Gastrocnemius medialis (tissue), 4 donors: ENCODE data around the gene HNF1A. TPM values are rescaled to one million over a fixed set of nuclear protein-coding genes. Genes with fewer than 3 reads are reported as not detected.

ENCODE experiments used
- ATAC-seq, 2 donors: fragments of 150-250 bp; one replicate each; pipeline ENCODE4 v1.9.1; 2016
- DNase-seq, 2 donors: peaks; one replicate each; pipeline ENCODE4 v3.0.0-alpha.2; 2019
- H3K27ac ChIP-seq, 4 donors: fragments of 200-600 bp; sonication (generic); 1 replicate in 1 of 4; 2 replicates in 3 of 4; pipeline ENCODE4 v1.5.1; 2016 to 2018; ENCODE audit warnings: mild to moderate bottlenecking in 2 of 4, moderate library complexity in 1 of 4
- H3K27me3 ChIP-seq, 3 donors: fragments of 200-600 bp; sonication (generic) in 2 of 3; 1 replicate in 1 of 3; 2 replicates in 2 of 3; pipeline versions ENCODE4 v1.5.1 to v1.6.0; 2016 to 2019; ENCODE audit warnings: mild to moderate bottlenecking in 1 of 3, moderate library complexity in 1 of 3
- H3K36me3 ChIP-seq, 2 donors: fragments of 200-600 bp; sonication (generic) in 1 of 2; one replicate each; pipeline ENCODE4 v1.5.1; 2017 to 2018
- H3K4me1 ChIP-seq, 2 donors: fragments of 200-600 bp; sonication (generic) in 1 of 2; one replicate each; pipeline ENCODE4 v1.5.1; 2016 to 2017; ENCODE audit warnings: mild to moderate bottlenecking in 2 of 2
- H3K4me3 ChIP-seq, 4 donors: fragments of 200-600 bp; sonication (generic) in 3 of 4; 1 replicate in 1 of 4; 2 replicates in 3 of 4; pipeline ENCODE4 v1.5.1; 2016 to 2019; ENCODE audit warnings: mild to moderate bottlenecking in 2 of 4
- H3K9me3 ChIP-seq, 3 donors: fragments of 200-600 bp; sonication (generic) in 2 of 3; 1 replicate in 1 of 3; 2 replicates in 2 of 3; pipeline ENCODE4 v1.5.1; 2016 to 2019
- CTCF ChIP-seq, 5 experiments: fragments of 450-650 bp in 3 of 5; fragments of 200-600 bp in 2 of 5; sonication (generic) in 2 of 5; IDR thresholded peaks in 4 of 5; conservative IDR thresholded peaks in 1 of 5; 1 replicate in 4 of 5; 2 replicates in 1 of 5; pipeline ENCODE4 v1.5.1; 2016 to 2019; ENCODE audit warnings: antibody characterized with exemption in 5 of 5, mild to moderate bottlenecking in 3 of 5, moderate library complexity in 3 of 5
- POLR2A ChIP-seq, 2 donors: fragments of 450-650 bp; IDR thresholded peaks; one replicate each; pipeline ENCODE4 v1.6.1; 2017; ENCODE audit warnings: antibody characterized with exemption in 2 of 2, mild to moderate bottlenecking in 2 of 2, moderate library complexity in 2 of 2
- in situ Hi-C, 4 donors: fragments of 200-750 bp; cut with MboI; loops; one replicate each; pipeline versions ENCODE4 v1.15.0 to v1.8.0; 2017; ENCODE audit warnings: low sequenced_read_pairs in 4 of 4
- intact Hi-C: fragments of 100-400 bp; cut with DNase I; formaldehyde crosslinking; loops from one replicate; pipeline ENCODE4 v1.15.1; 2023; ENCODE audit warnings: low total_unique reads
- total RNA-seq, 4 donors: library from RNA; depleted of rRNA; stranded (reverse); fragments of >200 nt; gene quantifications; one replicate each; pipeline versions ENCODE4 v1.1.0 to v1.2.3, GENCODE V29; 2016

Gene HNF1A
- total RNA-seq, 4 donors from 2014 or later: 0.07 to 0.10 TPM; not detected in 2

- no peak overlapping the region for H3K27ac ChIP-seq
- intact Hi-C loops: loop anchor here (1.0 to 10.0 kb wide), 3 partner anchors 257 to 387 kb away; partner anchors contain the start of gene UNC119B
- in situ Hi-C loops: loop anchor here (5.0 to 10.0 kb wide), 3 partner anchors 257 to 327 kb away; partner anchors contain the start of genes CABP1 (in 2 of the 4) and UNC119B (in 1 of the 4)
- DNase-seq: no peak
- H3K36me3 ChIP-seq: no peaks in the 10 kb centered on the region
- ATAC-seq: peak; percentile 68 to 95
- TF ChIP-seq CTCF (IDR thresholded peaks at IDR 0.05 in 4 of 5, conservative IDR thresholded peaks at IDR 0.05 in 1 of 5): peak; percentile 65 to 75 (median 68)
- no peak for TF ChIP-seq POLR2A (IDR thresholded peaks at IDR 0.05)
- H3K4me1 ChIP-seq: no peaks in the 10 kb centered on the region
- H3K4me3 ChIP-seq: no peak overlapping the region
- H3K9me3 ChIP-seq: no peaks in the 10 kb centered on the region
- H3K27me3 ChIP-seq: no peaks in the 10 kb centered on the region
Observed at GRCh38 chr12:120971299-120972180, 6.8 kb upstream of the HNF1A start.

GRCh38 chr12:120972870-120973543 is 5.3 kb upstream of the HNF1A start:
- H3K9me3 ChIP-seq: no peaks in the 10 kb centered on the region
- ATAC-seq: no peak
- DNase-seq: no peak
- H3K4me1 ChIP-seq: no peaks in the 10 kb centered on the region
- TF ChIP-seq POLR2A (IDR thresholded peaks at IDR 0.05): no peak
- TF ChIP-seq CTCF (IDR thresholded peaks at IDR 0.05 in 4 of 5, conservative IDR thresholded peaks at IDR 0.05 in 1 of 5): no peak
- H3K27ac ChIP-seq: no peak overlapping the region
- intact Hi-C loops (loop anchor here (10.0 kb wide), 1 partner anchor 258 kb away; the partner anchor contains the start of gene UNC119B), in situ Hi-C loops (loop anchor here (5.0 to 10.0 kb wide), 3 partner anchors 258 to 328 kb away; partner anchors contain the start of genes CABP1 (in 2 of the 4) and UNC119B (in 1 of the 4))
- H3K4me3 ChIP-seq: no peak overlapping the region
- H3K27me3 ChIP-seq: no peaks in the 10 kb centered on the region
- H3K36me3 ChIP-seq: no peaks in the 10 kb centered on the region

- ATAC-seq (no peak), DNase-seq (no peak)
- Histone ChIP-seq H3K27ac (no peak overlapping the region), H3K4me1 (no peaks in the 10 kb centered on the region), H3K4me3 (no peak overlapping the region), H3K36me3 (no peaks in the 10 kb centered on the region), H3K9me3 (no peaks in the 10 kb centered on the region), H3K27me3 (no peaks in the 10 kb centered on the region)
- intact Hi-C loops (loop anchor here (10.0 kb wide), 1 partner anchor 263 kb away; the partner anchor contains the start of gene UNC119B), in situ Hi-C loops (loop anchor here in 3 of 4 donors (10.0 kb wide), 2 partner anchors 263 to 333 kb away; partner anchors contain the start of genes CABP1 (in 2 of the 3) and UNC119B (in 1 of the 3))
- TF ChIP-seq POLR2A (IDR thresholded peaks at IDR 0.05) (no peak), CTCF (IDR thresholded peaks at IDR 0.05 in 4 of 5, conservative IDR thresholded peaks at IDR 0.05 in 1 of 5) (no peak)
Observed at GRCh38 chr12:120977531-120978295, 630 bp upstream of the HNF1A start.

GRCh38 chr12:120979220-120979861 is 998 bp downstream of the HNF1A start:
- intact Hi-C loops (loop anchor here (10.0 kb wide), 1 partner anchor 265 kb away; the partner anchor contains the start of gene UNC119B), in situ Hi-C loops (loop anchor here in 3 of 4 donors (10.0 kb wide), 2 partner anchors 265 to 335 kb away; partner anchors contain the start of genes CABP1 (in 2 of the 3) and UNC119B (in 1 of the 3))
- H3K4me1 ChIP-seq: no peaks in the 10 kb centered on the region
- no peak for DNase-seq
- TF ChIP-seq POLR2A (IDR thresholded peaks at IDR 0.05): no peak
- no peak for TF ChIP-seq CTCF (IDR thresholded peaks at IDR 0.05 in 4 of 5, conservative IDR thresholded peaks at IDR 0.05 in 1 of 5)
- H3K9me3 ChIP-seq: no peaks in the 10 kb centered on the region
- H3K27me3 ChIP-seq: no peaks in the 10 kb centered on the region
- H3K4me3 ChIP-seq: no peak overlapping the region
- no peak for ATAC-seq
- H3K27ac ChIP-seq: no peak overlapping the region
- no peaks in the 10 kb centered on the region for H3K36me3 ChIP-seq
